Uterus (tissue), 2 donors: Measurements from ENCODE around the gene GLIS1.

Experiments used
- POLR2A ChIP-seq, 2 donors: fragments of 450-650 bp; IDR thresholded peaks; one replicate each; pipeline ENCODE4 v1.6.1; 2016; ENCODE audit warnings: antibody characterized with exemption in 2 of 2, mild to moderate bottlenecking in 1 of 2, moderate library complexity in 1 of 2
- TF ChIP-seq, protein P1 (sequence below), 4 experiments: fragments of 200-600 bp in 2 of 4; fragments of 450-650 bp in 2 of 4; sonication (generic) in 2 of 4; IDR thresholded peaks; one replicate each; pipeline ENCODE4 v1.5.1; 2016 to 2019; ENCODE audit warnings: antibody characterized with exemption in 4 of 4, mild to moderate bottlenecking in 2 of 4, moderate library complexity in 1 of 4

DNA sequence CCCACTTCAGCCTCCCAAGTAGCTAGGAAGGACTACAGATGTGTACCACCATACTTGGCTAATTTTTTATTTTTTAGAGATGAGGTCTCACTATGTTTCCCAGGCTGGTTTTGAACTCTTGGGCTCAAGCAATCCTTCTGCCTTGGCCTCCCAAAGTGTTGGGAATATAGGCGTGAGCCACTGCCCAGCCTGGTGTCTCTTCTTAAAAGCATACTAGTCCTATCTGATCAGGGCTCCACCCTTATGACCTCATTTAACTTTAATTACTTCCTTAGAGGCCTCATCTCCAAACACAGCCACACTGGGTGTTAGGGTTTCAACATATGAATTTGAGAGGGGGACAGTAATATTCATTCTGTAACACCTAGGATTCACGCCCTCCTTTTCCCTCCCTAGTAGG is 130.9 kb downstream of the GLIS1 start:
- TF ChIP-seq, protein P1, sequence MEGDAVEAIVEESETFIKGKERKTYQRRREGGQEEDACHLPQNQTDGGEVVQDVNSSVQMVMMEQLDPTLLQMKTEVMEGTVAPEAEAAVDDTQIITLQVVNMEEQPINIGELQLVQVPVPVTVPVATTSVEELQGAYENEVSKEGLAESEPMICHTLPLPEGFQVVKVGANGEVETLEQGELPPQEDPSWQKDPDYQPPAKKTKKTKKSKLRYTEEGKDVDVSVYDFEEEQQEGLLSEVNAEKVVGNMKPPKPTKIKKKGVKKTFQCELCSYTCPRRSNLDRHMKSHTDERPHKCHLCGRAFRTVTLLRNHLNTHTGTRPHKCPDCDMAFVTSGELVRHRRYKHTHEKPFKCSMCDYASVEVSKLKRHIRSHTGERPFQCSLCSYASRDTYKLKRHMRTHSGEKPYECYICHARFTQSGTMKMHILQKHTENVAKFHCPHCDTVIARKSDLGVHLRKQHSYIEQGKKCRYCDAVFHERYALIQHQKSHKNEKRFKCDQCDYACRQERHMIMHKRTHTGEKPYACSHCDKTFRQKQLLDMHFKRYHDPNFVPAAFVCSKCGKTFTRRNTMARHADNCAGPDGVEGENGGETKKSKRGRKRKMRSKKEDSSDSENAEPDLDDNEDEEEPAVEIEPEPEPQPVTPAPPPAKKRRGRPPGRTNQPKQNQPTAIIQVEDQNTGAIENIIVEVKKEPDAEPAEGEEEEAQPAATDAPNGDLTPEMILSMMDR (IDR thresholded peaks at IDR 0.05): no peak
- no peak for TF ChIP-seq POLR2A (IDR thresholded peaks at IDR 0.05)
